ENCODE measurements around the gene BAIAP2.

BAIAP2 gene, protein sequence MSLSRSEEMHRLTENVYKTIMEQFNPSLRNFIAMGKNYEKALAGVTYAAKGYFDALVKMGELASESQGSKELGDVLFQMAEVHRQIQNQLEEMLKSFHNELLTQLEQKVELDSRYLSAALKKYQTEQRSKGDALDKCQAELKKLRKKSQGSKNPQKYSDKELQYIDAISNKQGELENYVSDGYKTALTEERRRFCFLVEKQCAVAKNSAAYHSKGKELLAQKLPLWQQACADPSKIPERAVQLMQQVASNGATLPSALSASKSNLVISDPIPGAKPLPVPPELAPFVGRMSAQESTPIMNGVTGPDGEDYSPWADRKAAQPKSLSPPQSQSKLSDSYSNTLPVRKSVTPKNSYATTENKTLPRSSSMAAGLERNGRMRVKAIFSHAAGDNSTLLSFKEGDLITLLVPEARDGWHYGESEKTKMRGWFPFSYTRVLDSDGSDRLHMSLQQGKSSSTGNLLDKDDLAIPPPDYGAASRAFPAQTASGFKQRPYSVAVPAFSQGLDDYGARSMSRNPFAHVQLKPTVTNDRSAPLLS

GRCh38 chr17:81034779-81035520 lies at the start of gene BAIAP2:
Gene BAIAP2, plus strand, starts transcription at chr17:81035151. Its CDS starts 104 bp downstream, at chr17:81035255.
- peak within 1 kb of the TSS; percentile 69 for H3K27ac ChIP-seq
- TF ChIP-seq ZFX (IDR thresholded peaks at IDR 0.05; ENCODE audit: borderline replicate concordance) (no peak), CTCF (IDR thresholded peaks at IDR 0.05) (peak; percentile 30; the same call in 1 of the 2 replicates)

- no peak overlapping the region for H3K27ac ChIP-seq
- TF ChIP-seq CTCF (IDR thresholded peaks at IDR 0.05): no peak
- TF ChIP-seq ZFX (IDR thresholded peaks at IDR 0.05; ENCODE audit: borderline replicate concordance): no peak
These were observed 48.9 kb upstream of the BAIAP2 start for GRCh38 chr17:80986046-80986445.

GRCh38 chr17:80986816-80987475 lies 48.0 kb upstream of the BAIAP2 start:
- no peak for TF ChIP-seq ZFX (IDR thresholded peaks at IDR 0.05; ENCODE audit: borderline replicate concordance)
- no peak for TF ChIP-seq CTCF (IDR thresholded peaks at IDR 0.05)
- H3K27ac ChIP-seq: no peak overlapping the region

GRCh38 chr17:80987941-80988461 lies 47.0 kb upstream of the BAIAP2 start:
- TF ChIP-seq ZFX (IDR thresholded peaks at IDR 0.05; ENCODE audit: borderline replicate concordance): no peak
- TF ChIP-seq CTCF (IDR thresholded peaks at IDR 0.05): no peak
- no peak overlapping the region for H3K27ac ChIP-seq

GRCh38 chr17:80989586-80989913 lies 45.4 kb upstream of the BAIAP2 start:
- H3K27ac ChIP-seq: no peak overlapping the region
- TF ChIP-seq ZFX (IDR thresholded peaks at IDR 0.05; ENCODE audit: borderline replicate concordance) (no peak), CTCF (IDR thresholded peaks at IDR 0.05) (no peak)

GRCh38 chr17:80990921-80991644 lies 43.9 kb upstream of the BAIAP2 start:
- H3K27ac ChIP-seq: peak overlapping the region; percentile 64
- TF ChIP-seq CTCF (IDR thresholded peaks at IDR 0.05) (no peak), ZFX (IDR thresholded peaks at IDR 0.05; ENCODE audit: borderline replicate concordance) (no peak)
